HUES6 (cell line): ENCODE data around the gene NPLOC4.

Experiments used
- H3K27ac ChIP-seq: 2 replicates; pipeline ENCODE4 v1.7.0; 2013; ENCODE audit warnings: low read depth, mild to moderate bottlenecking, low read length, inconsistent platforms
- H3K27me3 ChIP-seq: 2 replicates; pipeline ENCODE4 v1.6.1; 2013; ENCODE audit warnings: low read length; ENCODE audit not compliant: control insufficient read depth, insufficient read depth
- H3K36me3 ChIP-seq: 2 replicates; pipeline ENCODE4 v1.6.1; 2013; ENCODE audit warnings: low read length; ENCODE audit not compliant: control insufficient read depth, insufficient read depth
- H3K4me1 ChIP-seq: 2 replicates; pipeline ENCODE4 v1.6.1; 2013; ENCODE audit warnings: low read length; ENCODE audit not compliant: control insufficient read depth, insufficient read depth
- H3K4me3 ChIP-seq: 2 replicates; pipeline ENCODE4 v1.5.1; 2013; ENCODE audit warnings: low read depth, low read length
- H3K9ac ChIP-seq: one replicate; pipeline ENCODE4 v1.6.1; 2013; ENCODE audit warnings: mild to moderate bottlenecking, low read length
- H3K9me3 ChIP-seq: 2 replicates; pipeline ENCODE4 v1.6.1; 2013; ENCODE audit warnings: low read depth, low read length; ENCODE audit not compliant: control insufficient read depth, insufficient read depth

NPLOC4 gene

GRCh38 chr17:81529437-81529803, 107.5 kb downstream of the NPLOC4 start:
- no peak overlapping the region for H3K27ac ChIP-seq
- peaks cover 30% of the 10 kb centered on the region for H3K27me3 ChIP-seq
- H3K4me1 ChIP-seq = no peaks in the 10 kb centered on the region

DNA sequence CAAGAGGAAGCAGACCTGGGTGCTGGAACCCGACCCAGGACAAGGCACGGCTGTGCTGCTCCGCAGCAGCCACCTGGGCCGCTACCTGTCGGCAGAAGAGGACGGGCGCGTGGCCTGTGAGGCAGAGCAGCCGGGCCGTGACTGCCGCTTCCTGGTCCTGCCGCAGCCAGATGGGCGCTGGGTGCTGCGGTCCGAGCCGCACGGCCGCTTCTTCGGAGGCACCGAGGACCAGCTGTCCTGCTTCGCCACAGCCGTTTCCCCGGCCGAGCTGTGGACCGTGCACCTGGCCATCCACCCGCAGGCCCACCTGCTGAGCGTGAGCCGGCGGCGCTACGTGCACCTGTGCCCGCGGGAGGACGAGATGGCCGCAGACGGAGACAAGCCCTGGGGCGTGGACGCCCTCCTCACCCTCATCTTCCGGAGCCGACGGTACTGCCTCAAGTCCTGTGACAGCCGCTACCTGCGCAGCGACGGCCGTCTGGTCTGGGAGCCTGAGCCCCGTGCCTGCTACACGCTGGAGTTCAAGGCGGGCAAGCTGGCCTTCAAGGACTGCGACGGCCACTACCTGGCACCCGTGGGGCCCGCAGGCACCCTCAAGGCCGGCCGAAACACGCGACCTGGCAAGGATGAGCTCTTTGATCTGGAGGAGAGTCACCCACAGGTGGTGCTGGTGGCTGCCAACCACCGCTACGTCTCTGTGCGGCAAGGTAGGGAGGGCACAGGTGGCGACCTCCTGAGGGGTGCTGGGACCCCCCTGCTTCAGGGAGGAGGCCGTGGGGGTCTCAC, 108.1 kb downstream of the NPLOC4 start:
- H3K4me3 ChIP-seq = no peak overlapping the region
- no peaks in the 10 kb centered on the region for H3K4me1 ChIP-seq
- no peaks in the 10 kb centered on the region for H3K36me3 ChIP-seq
- peaks cover 12% of the 10 kb centered on the region; the same call in 1 of the 2 replicates for H3K9me3 ChIP-seq
- H3K9ac ChIP-seq = no peak overlapping the region
- peaks cover 25% of the 10 kb centered on the region for H3K27me3 ChIP-seq
- no peak overlapping the region for H3K27ac ChIP-seq

More at GRCh38 chr17:81529437-81529803, 107.5 kb downstream of the NPLOC4 start:
- no peak overlapping the region for H3K4me3 ChIP-seq
- H3K9me3 ChIP-seq = peaks cover 12% of the 10 kb centered on the region; the same call in 1 of the 2 replicates
- no peaks in the 10 kb centered on the region for H3K36me3 ChIP-seq
- no peak overlapping the region for H3K9ac ChIP-seq

GRCh38 chr17:81528384-81528650, 108.6 kb downstream of the NPLOC4 start:
- Histone ChIP-seq H3K4me1 (peaks cover 5% of the 10 kb centered on the region), H3K4me3 (no peak overlapping the region), H3K9me3 (peaks cover 12% of the 10 kb centered on the region; the same call in 1 of the 2 replicates), H3K27me3 (peaks cover 20% of the 10 kb centered on the region), H3K27ac (no peak overlapping the region), H3K36me3 (no peaks in the 10 kb centered on the region), H3K9ac (no peak overlapping the region)

GRCh38 chr17:81527591-81528383, 109.1 kb downstream of the NPLOC4 start, which contains the start of gene FSCN2:
Gene FSCN2, plus strand, starts transcription at chr17:81528377. Its CDS starts 155 bp downstream, at chr17:81528532.
- peaks cover 9% of the 10 kb centered on the region for H3K4me1 ChIP-seq
- H3K4me3 ChIP-seq = no peak within 1 kb of the TSS
- no peak within 1 kb of the TSS for H3K9ac ChIP-seq
- H3K36me3 ChIP-seq = no peaks in the 10 kb centered on the region
- H3K27me3 ChIP-seq = peaks cover 15% of the 10 kb centered on the region; the same call in 1 of the 2 replicates
- H3K27ac ChIP-seq = no peak within 1 kb of the TSS
- H3K9me3 ChIP-seq = peaks cover 12% of the 10 kb centered on the region; the same call in 1 of the 2 replicates

GRCh38 chr17:81526662-81527571, 110.0 kb downstream of the NPLOC4 start:
- H3K36me3 ChIP-seq = no peaks in the 10 kb centered on the region
- H3K27me3 ChIP-seq = peaks cover 10% of the 10 kb centered on the region; the same call in 1 of the 2 replicates
- H3K27ac ChIP-seq = no peak overlapping the region
- peaks cover 11% of the 10 kb centered on the region; the same call in 1 of the 2 replicates for H3K9me3 ChIP-seq
- no peak overlapping the region for H3K4me3 ChIP-seq
- no peak overlapping the region for H3K9ac ChIP-seq
- peaks cover 9% of the 10 kb centered on the region for H3K4me1 ChIP-seq

GRCh38 chr17:81524865-81525159, 112.1 kb downstream of the NPLOC4 start:
- no peak overlapping the region for H3K9ac ChIP-seq
- peaks cover 18% of the 10 kb centered on the region for H3K4me1 ChIP-seq
- H3K27me3 ChIP-seq = peaks cover 27% of the 10 kb centered on the region
- H3K36me3 ChIP-seq = no peaks in the 10 kb centered on the region
- H3K9me3 ChIP-seq = no peaks in the 10 kb centered on the region
- no peak overlapping the region for H3K27ac ChIP-seq
- H3K4me3 ChIP-seq = no peak overlapping the region

- H3K9ac ChIP-seq = no peak overlapping the region
- peaks cover 21% of the 10 kb centered on the region for H3K4me1 ChIP-seq
- peaks cover 30% of the 10 kb centered on the region for H3K27me3 ChIP-seq
- H3K4me3 ChIP-seq = no peak overlapping the region
- no peak overlapping the region for H3K27ac ChIP-seq
- no peaks in the 10 kb centered on the region for H3K9me3 ChIP-seq
- H3K36me3 ChIP-seq = no peaks in the 10 kb centered on the region
Observed at GRCh38 chr17:81524039-81524864, 112.7 kb downstream of the NPLOC4 start.

DNA sequence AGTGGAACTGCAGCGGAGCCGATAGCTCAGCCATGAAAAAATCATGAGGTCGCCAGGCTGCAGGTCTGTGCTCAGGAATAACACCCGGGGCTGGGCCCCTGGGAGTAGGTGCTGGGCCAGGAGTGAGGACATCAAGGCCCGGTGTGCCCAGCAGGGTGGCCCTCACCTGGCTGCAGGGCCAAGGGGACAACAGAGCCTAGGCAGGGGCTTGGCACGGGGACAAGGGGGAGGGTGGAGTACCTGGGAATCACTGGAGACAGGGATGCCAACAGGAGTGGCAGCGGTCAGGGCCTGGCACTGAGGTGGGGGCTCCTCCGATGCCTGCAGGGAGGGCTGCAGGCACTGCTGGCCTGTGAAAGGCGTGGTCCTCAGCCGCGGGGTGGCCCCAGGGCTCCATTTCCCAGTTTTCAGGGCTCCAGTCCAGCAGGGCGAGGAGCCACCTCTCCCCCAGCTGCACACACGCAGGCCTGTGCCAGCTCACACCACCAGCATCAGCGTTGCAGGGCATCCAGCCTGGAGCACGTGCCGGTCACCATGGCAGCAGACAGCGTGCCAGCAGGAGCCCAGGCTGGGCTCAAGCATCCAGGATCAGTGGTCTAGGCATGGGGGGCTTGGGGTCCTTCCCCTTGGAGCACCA, 113.4 kb downstream of the NPLOC4 start:
- Histone ChIP-seq H3K27ac (no peak overlapping the region), H3K4me3 (no peak overlapping the region), H3K27me3 (peaks cover 30% of the 10 kb centered on the region), H3K4me1 (peaks cover 26% of the 10 kb centered on the region), H3K9ac (peak overlapping the region; percentile 46), H3K36me3 (no peaks in the 10 kb centered on the region), H3K9me3 (no peaks in the 10 kb centered on the region)

DNA sequence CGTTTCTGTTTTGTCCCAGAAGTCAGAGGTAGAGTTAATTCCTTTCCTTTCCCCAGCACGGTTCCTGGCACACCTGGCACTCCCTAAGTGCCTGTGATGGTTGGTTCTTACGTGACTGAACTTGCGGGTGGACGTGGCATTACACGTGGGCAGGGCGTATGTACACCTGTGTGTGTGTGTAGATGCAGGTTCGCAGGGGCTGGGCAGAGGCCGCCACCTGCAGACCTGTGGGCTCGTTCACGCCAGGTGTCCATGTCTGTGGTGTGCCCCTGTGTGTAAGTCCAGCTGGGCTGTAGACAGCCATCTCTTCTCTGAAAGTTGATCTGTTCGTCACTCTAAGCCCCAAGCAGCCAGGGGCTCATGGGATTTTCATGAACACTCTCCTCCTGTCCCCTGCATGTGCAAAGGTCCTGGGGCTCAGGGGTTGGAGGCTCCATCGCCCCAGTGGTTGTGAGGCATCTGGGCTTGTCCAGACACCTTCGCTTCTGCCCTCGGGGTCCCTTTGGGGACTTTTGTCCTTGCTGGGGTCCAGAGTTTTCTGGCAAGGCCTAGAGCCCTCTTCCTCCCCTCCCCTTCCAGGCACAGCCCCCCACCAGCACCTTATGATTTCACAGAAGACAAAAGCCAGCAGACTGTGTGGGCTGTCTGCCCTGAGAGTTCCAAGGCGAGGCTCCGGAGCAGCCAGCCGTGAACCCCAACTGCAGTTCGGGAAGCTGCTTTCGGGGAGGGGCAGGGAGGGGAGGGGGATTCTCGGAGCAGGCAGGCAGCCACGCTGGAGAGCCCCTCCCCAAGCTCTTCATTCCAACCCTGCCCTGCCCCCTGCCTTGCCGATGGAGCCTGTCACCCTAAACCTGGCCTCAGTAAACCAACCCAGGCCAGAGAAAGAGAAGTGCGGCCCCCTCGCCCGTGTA, 114.2 kb downstream of the NPLOC4 start:
- H3K27ac ChIP-seq = no peak overlapping the region
- no peaks in the 10 kb centered on the region for H3K36me3 ChIP-seq
- peaks cover 36% of the 10 kb centered on the region for H3K27me3 ChIP-seq
- peak overlapping the region; percentile 46 for H3K9ac ChIP-seq
- H3K4me1 ChIP-seq = peaks cover 34% of the 10 kb centered on the region
- H3K4me3 ChIP-seq = no peak overlapping the region
- no peaks in the 10 kb centered on the region for H3K9me3 ChIP-seq
